EL (cell line): ENCODE measurements around the gene TCP11.

Experiments used
- DNase-seq: peaks from one replicate; pipeline ENCODE4 v3.0.0-alpha.2; 2016

Gene TCP11

DNA sequence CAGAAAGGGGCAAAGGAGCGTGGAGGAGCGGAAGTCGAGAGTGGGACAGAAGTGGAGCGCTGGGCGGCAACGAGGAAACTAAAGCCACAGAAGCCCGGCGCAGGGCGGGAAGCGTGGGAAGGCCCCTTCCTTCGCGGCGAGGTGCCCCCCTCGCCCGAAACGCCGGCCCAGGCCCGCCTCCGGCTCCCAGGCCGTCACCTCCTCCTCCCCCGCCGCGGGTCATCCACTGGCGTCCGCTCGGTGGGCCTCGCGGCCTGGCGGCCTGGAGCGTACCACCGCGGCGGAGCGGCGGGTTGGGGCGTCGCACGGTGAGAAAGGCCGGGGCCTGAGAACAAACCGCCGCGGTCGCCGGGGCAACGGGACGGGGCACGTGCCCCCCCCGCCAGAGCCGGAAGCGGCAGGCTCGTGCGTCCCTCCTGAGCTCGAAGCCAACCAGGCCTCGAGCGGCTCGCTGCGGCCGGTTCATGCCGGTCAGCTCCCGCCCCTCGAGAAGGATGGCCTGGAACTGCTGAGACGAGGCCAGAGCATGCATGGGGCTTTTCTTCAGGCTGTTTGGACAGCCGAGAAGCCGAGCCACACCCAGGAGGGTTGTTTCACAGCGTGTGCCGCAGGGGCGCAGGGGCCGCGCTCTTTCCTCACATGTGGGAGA, at the start of gene TCP11:
Gene TCP11, minus strand, starts transcription at position 333 of the 649 bp plus-strand sequence. CDS start 469 bp downstream, outside the sequence.
- no peak for DNase-seq

GRCh38 chr6:35190306-35190705, 49.2 kb upstream of the TCP11 start:
- DNase-seq: no peak

DNA sequence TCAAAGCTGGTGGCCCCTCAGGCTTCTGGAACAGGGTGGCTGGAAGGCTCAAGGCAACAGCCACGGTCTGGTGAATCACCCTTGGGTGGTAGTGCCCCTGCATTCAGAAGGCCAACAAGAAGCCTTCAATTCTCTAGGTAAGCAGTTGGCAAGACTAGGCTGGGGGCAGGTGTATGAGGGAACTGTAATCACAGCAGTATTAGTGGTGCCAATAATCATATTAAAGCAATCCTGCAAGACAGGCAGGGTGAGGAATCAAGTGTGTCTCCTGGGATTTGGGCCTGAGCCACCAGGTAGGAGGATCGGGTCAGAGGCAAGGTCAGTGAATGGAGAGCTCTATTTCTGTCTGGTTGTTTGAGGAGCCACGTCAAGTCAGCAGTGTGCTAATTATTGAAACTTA, 47.7 kb upstream of the TCP11 start:
- DNase-seq: no peak

DNA sequence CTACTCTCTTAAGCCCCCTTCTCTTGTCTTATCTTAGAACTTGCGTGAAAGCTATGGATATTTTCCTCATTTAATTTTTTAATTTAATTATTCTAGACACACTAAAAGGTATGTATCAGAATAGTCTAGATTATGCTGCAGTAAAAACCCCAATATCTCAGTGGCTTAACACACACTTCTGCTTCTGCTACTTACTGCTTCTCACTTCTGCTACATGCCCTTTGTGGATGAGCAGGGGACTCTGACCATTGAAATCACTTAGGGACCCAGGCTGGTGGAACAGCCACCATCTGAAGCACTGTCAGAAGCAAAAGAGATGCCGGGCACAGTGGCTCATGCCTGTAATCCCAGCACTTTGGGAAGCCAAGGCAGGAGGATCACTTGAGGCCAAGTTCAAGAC, 45.4 kb upstream of the TCP11 start:
- no peak for DNase-seq

GRCh38 chr6:35185971-35186370, 44.8 kb upstream of the TCP11 start:
- no peak for DNase-seq

- peak; percentile 77 for DNase-seq
These were observed 44.2 kb upstream of the TCP11 start for GRCh38 chr6:35185302-35185681.

- DNase-seq: no peak
These were observed 43.6 kb upstream of the TCP11 start for GRCh38 chr6:35184580-35185301.

- DNase-seq: no peak
These were observed 42.8 kb upstream of the TCP11 start for GRCh38 chr6:35183935-35184334.

GRCh38 chr6:35183281-35183680, 42.1 kb upstream of the TCP11 start:
- no peak for DNase-seq

DNA sequence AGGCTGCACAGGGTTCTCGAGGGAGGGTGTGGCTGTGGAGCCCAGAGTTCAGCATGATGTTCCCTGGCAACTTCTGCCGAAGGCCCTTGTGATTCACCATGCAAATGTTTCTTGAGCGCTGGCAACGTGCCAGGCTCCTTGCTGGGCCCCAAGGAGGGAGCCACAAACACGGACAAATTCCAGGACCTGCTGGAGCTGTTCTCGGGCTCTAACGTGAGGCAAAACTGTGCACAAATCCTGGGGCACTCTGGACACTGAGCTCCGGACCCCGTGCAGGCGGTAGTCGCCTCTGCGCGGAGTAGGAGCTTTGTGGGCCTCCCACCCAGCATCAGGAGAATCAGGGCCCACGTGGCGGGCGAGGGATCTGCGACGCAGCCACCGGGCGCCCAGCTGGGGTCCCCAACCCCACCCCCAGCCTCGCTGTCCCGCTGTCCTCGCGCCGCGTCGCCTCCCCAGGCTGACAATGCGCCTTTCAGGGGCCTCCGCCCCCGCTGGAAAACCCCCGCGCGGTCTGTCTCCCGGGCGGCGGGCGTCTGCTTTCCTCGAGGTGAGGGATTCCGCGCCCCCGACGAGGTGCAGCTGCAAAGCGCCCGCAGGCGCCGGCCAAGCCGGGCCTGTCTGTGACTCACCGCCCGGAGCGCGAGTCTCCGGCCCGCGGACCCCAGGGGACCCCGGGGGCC, 40.9 kb upstream of the TCP11 start:
- peak; percentile 90 for DNase-seq

GRCh38 chr6:35181308-35181932, 40.3 kb upstream of the TCP11 start:
- peak; percentile 80 for DNase-seq

DNA sequence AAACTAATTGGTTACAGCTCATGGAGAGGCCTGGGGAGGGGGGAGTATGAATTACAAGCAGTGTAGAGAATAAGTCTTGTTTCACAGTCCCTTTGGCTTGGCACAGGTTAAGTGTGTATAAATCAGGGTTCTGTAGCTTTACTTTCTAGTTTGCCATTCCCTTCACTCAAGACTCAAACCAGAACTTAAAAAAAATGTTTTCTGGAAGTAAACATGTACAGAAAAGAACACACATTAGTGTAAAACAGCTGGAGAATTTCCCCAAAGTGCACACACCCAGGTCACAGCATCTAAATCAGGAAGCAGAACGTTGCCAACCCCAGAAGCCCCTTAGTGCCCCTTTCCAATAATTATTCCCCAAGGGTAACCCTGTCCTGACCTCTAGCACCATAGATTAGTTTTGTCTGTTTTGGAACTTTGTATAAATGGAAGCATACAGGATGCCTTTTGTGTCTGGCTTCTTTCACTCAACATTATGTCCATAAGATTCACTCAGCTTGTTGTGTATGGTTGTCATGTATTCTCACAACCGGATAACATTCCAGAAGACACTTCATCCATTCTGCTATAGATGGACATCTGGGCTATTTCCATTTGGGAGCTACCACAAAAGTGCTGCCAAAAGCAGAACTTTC, 38.9 kb upstream of the TCP11 start:
- DNase-seq: no peak

DNA sequence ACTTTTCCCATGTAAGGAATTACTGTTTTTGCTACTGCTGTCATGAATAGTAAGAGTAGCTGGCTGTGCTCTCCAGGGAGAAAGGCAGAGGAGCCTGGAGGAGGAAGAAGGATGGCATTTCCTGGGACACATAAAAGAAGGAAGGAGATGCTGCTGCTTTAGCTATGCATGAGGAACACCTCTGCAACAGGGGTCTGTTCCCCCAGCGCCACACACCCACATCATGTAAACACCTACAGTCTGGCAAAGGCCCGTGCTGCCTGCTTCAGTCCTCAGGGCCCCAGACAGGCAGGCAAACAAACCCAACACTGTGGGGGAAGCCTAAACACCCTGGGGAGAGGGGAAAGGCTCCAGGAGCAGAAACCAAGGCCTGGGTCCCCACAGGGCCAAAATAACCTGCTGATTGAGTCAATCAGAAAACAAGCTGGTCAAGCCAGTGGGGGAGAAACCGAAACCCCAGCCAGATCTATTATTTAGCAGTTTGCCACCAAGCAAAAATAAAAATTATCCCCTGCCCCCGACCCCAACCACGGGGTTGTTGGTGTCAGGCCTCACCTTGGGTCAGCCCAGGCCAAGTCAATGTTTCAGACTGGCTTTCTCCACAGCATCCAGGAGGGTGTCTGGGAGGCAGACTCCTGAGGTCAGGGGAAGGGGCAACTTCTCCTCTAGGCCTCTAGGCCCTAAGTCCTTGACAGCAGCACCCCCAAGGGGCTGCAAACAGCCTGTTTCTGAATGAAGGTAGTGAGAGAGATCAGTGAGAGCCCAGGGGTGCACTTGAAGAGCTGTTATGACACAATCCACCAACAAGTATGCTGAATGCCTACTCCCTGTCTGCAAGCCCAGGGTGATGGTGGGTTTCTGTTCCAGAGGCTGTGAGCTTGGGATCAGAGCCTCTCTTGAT, 38.0 kb upstream of the TCP11 start:
- no peak for DNase-seq

- no peak for DNase-seq
These were observed 36.9 kb upstream of the TCP11 start for GRCh38 chr6:35178012-35178411.

DNA sequence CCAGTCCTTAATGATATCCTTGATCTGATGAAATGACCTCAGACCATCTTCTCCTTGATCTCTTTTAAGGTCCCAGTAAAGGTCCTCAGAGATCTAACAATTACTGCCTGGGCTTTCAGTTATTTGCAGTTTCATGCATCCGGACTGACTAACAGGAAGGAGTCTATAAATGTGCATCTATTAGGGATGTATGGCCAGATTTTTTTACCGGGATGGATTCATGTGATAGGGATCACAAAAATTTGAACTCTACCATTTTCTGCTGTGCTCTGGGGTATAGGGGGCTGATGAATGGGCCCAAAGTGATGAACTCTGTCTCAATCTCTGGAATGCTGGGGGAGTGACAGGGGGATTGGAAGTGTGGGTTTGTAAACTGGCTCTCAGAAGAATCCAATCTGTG, 36.5 kb upstream of the TCP11 start:
- peak; percentile 73 for DNase-seq

DNA sequence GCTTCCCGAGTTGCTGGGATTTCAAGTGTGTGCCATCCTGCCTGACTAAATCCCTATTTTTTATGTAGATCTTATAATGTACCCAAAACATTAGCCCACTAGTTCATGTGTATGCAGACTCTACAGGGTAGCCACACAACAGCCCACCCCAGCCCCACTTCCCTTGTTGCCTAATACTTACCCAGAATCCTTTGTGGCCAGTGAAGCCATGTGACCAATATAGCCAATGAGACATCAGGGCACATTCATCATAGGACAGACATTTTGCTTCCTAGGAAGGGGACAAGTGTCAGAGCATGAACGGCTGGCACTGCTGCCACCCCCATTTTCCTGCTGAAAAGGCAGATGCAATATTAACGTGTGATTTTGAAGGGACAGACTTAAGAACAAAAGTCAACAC, 36.0 kb upstream of the TCP11 start:
- DNase-seq: peak; percentile 40

- no peak for DNase-seq
These were observed 35.3 kb upstream of the TCP11 start for GRCh38 chr6:35176301-35177024.

- DNase-seq: no peak
These were observed 33.4 kb upstream of the TCP11 start for GRCh38 chr6:35174501-35174900.

DNA sequence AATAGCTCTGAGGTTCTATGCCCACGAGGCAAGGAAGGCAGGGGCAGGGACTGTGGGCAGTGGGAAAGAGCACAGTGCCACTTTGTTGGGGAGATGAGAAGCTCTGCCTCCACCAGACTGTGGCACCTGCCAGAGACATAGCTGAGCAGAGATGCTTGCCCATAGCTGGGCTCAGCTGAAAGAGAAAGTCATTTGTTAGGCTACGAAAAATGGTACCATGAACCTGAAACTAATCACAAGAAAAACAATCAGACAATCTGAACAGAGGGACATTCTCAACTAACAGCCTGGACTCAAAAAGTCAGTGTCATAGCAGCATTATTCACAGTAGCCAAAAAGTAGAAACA, 32.9 kb upstream of the TCP11 start:
- no peak for DNase-seq

DNA sequence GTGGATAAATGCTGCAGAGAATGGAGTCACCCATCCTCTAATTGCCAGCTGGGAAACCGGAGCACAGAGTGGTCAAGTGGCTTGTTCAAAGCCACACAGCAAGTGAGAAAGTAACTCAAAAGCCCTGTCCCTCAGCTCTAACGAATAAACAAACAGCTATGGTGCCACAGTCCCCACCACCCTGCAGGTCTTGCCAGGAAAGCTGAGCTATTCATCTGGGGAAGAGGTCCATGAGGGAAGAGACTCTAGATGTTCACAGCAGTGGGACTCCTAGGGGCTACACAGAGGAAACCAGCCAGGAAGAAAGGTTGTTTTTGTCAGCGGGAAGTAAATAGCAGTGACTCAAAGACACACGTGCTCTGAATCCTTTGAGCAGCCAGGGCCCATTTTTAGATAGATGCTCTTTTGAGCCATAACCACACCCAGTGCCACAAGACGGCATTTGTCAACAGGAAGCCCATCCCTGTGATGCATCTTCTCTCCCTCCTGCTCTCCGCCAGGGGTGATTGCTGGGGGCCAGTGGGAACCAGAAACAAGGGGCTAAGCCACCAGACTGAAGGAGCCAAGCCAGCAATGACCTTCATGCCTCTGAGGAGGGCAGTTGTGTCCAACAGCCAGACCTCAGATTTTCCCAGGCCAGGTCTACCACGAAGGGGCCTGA, 32.4 kb upstream of the TCP11 start:
- DNase-seq: peak; percentile 46

DNA sequence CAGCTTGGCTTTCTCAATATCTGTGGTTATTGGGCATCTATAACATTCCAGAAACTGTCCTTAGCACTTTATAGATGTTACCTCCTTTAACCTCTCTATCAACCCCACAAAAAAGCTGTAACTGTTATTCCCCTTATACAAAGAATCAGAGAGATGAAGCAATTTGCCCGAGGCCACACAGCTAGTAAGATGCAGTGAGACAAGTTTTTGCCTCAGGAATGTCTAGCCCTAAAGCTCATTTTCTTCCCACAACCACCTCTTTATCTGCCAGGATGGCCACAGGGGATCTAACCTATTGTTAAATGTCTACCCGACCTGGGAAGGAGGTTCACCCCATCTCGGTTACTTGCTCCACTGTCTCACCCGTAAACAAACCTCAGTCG, 31.9 kb upstream of the TCP11 start:
- DNase-seq: peak; percentile 52
